ENCODE measurements around the gene COG3. TPM values are rescaled to one million over a fixed set of nuclear protein-coding genes. Genes with fewer than 3 reads are reported as not detected.

Gene COG3
- total and polyA plus RNA-seq, 2 donors (not counting 3 experiments of a cell fraction or from before 2014, with no cell fraction given): 18.9 to 27.0 TPM

DNA sequence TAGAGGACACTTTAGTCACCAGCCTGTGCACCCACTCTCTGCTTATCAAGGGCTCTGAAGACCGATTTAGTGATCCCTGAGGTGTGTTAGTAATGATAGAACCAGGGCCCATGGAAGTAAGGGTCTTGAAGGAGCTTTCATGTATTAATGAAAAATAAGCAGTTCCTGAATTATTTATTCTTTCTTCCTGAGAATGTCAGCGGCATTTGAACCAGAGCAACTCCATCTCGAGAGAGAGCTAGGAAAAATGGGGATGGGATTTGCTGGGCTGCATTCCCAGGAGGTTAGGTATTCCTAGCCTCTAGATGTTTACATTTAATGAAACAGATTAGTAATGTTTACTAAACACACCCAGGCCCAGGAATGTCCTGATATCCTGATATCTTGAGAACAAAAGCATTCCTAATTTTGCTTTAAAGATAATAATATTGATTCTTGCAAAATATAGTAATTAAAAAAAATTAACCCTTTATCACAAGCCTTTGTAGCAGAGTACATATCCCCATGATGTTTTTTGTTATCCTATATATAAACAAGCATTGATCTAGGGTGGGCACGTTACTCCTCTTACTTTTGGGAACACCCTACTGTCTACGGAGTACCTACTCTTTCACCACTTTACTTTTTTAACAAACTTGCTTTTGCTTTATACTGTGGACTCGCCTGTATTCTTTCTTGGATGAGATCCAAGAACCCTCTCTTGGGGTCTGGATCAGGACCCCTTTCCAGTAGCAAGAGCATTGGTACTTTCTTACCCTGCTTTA lies 63.1 kb downstream of the COG3 start:
- no peaks in the 10 kb centered on the region for H3K9me3 ChIP-seq (replicated peaks; ENCODE audit: control insufficient read depth, insufficient read depth, low read length)
- intact Hi-C loops (cut with micrococcal nuclease) (no loop called here), dilution Hi-C loops (cut with MboI; ENCODE audit: extremely low pct_ligation_motif_present, low sequenced_read_pairs) (no loop called here)
- BruUV-seq (replicated peaks): no TSS peak
- no peak overlapping the region for H3K4me2 ChIP-seq (ENCODE audit: insufficient read depth, low read length)
- H3K4me1 ChIP-seq (ENCODE audit: control insufficient read depth, extremely low read depth, insufficient read depth, low read length): no peaks in the 10 kb centered on the region
- ChIA-PET CTCF (interaction anchor here (1.0 kb wide), 1 partner anchor 9 kb away, joined by 3 read pairs; no protein-coding TSS in a partner anchor), POLR2A (no interaction called here)
- no peak overlapping the region for H3K4me3 ChIP-seq (replicated peaks in 1 of 3; ENCODE audit: insufficient read depth in 1 of 3, low read depth in 1 of 3, low read length in 3 of 3)
- TF ChIP-seq, protein P1, sequence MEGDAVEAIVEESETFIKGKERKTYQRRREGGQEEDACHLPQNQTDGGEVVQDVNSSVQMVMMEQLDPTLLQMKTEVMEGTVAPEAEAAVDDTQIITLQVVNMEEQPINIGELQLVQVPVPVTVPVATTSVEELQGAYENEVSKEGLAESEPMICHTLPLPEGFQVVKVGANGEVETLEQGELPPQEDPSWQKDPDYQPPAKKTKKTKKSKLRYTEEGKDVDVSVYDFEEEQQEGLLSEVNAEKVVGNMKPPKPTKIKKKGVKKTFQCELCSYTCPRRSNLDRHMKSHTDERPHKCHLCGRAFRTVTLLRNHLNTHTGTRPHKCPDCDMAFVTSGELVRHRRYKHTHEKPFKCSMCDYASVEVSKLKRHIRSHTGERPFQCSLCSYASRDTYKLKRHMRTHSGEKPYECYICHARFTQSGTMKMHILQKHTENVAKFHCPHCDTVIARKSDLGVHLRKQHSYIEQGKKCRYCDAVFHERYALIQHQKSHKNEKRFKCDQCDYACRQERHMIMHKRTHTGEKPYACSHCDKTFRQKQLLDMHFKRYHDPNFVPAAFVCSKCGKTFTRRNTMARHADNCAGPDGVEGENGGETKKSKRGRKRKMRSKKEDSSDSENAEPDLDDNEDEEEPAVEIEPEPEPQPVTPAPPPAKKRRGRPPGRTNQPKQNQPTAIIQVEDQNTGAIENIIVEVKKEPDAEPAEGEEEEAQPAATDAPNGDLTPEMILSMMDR (IDR thresholded peaks at IDR 0.05; ENCODE audit: extremely low read depth in 1 of 2, insufficient read depth in 1 of 2, low read depth in 1 of 2, low read length in 2 of 2): no peak
- TF ChIP-seq JUN (IDR thresholded peaks at IDR 0.05; ENCODE audit: borderline replicate concordance, insufficient read depth, insufficient read length, low read depth) (no peak), EZH2 (IDR thresholded peaks at IDR 0.05; ENCODE audit: borderline replicate concordance, low read depth, low read length, severe bottlenecking) (no peak)
- H3K36me3 ChIP-seq (ENCODE audit: control insufficient read depth in 2 of 2, extremely low read depth in 1 of 2, insufficient read depth in 2 of 2, low read length in 2 of 2): peaks cover 8 to 11% of the 10 kb centered on the region in 2 experiments
- H4K20me1 ChIP-seq (replicated peaks; ENCODE audit: control insufficient read depth, extremely low read depth, insufficient read depth, low read length): no peaks in the 10 kb centered on the region
- H2AFZ ChIP-seq (ENCODE audit: low read depth, low read length): no peak overlapping the region
- H3K9me1 ChIP-seq (replicated peaks; ENCODE audit: control insufficient read depth, extremely low read depth, insufficient read depth, low read length): no peaks in the 10 kb centered on the region
- no peaks in the 10 kb centered on the region for H3K27me3 ChIP-seq (ENCODE audit: control insufficient read depth in 2 of 2, insufficient read depth in 2 of 2, low read length in 2 of 2)
- FAIRE-seq (no peak), DNase-seq (ENCODE audit: low read depth, low spot score) (no peak)
- H3K9ac ChIP-seq (replicated peaks; ENCODE audit: extremely low read depth, insufficient read depth, low read length): no peak overlapping the region
- H3K27ac ChIP-seq (ENCODE audit: insufficient read depth, low read depth, low read length): no peak overlapping the region
- H3K79me2 ChIP-seq (ENCODE audit: control insufficient read depth, insufficient read depth, low read length): no peaks in the 10 kb centered on the region

DNA sequence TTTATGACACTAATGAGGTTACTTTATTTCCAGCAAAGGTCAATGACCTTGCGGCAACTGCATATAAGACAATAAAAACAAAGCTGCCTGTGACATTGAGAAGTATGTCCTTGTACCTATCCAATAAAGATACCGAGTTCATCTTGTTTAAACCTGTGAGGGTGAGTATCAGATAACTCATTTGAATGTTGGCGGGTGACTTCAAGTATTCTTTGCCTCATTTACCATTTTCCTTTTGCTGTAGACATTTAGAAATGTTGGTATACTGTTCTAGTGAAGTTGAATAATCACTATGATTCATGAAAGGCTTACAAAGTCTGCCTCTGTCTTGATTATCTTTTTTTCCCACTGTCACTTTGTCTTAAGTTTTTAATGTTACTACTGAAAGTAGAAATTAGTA lies 65.0 kb downstream of the COG3 start:
- H4K20me1 ChIP-seq (replicated peaks; ENCODE audit: control insufficient read depth, extremely low read depth, insufficient read depth, low read length): no peaks in the 10 kb centered on the region

More for the DNA sequence above, 65.0 kb downstream of the COG3 start:
- H3K9ac ChIP-seq (replicated peaks; ENCODE audit: extremely low read depth, insufficient read depth, low read length): no peak overlapping the region
- H2AFZ ChIP-seq (ENCODE audit: low read depth, low read length): no peak overlapping the region
- no peak overlapping the region for H3K4me2 ChIP-seq (ENCODE audit: insufficient read depth, low read length)
- BruUV-seq (replicated peaks): no TSS peak
- H3K27ac ChIP-seq (ENCODE audit: insufficient read depth, low read depth, low read length): no peak overlapping the region
- no peaks in the 10 kb centered on the region for H3K9me3 ChIP-seq (replicated peaks; ENCODE audit: control insufficient read depth, insufficient read depth, low read length)
- CTCF ChIA-PET: no interaction called here
- DNase-seq (ENCODE audit: low read depth, low spot score) (no peak), FAIRE-seq (no peak)
- intact Hi-C loops (cut with micrococcal nuclease) (no loop called here), dilution Hi-C loops (cut with MboI; ENCODE audit: extremely low pct_ligation_motif_present, low sequenced_read_pairs) (no loop called here)
- no peaks in the 10 kb centered on the region for H3K27me3 ChIP-seq (ENCODE audit: control insufficient read depth in 2 of 2, insufficient read depth in 2 of 2, low read length in 2 of 2)
- no peaks in the 10 kb centered on the region for H3K79me2 ChIP-seq (ENCODE audit: control insufficient read depth, insufficient read depth, low read length)
- POLR2A ChIA-PET: interaction anchor here (0.6 kb wide), 1 partner anchor 25 kb away, joined by 3 read pairs; no protein-coding TSS in a partner anchor
- peaks cover 16 to 20% of the 10 kb centered on the region in 2 experiments for H3K36me3 ChIP-seq (ENCODE audit: control insufficient read depth in 2 of 2, extremely low read depth in 1 of 2, insufficient read depth in 2 of 2, low read length in 2 of 2)
- TF ChIP-seq MYC (IDR thresholded peaks at IDR 0.05; ENCODE audit: low read depth, low read length): no peak
- TF ChIP-seq POLR2AphosphoS5 (IDR thresholded peaks at IDR 0.05; ENCODE audit: insufficient read depth, low read depth, low read length): no peak
- no peak for TF ChIP-seq JUN (IDR thresholded peaks at IDR 0.05; ENCODE audit: borderline replicate concordance, insufficient read depth, insufficient read length, low read depth)
- TF ChIP-seq GATA2 (IDR thresholded peaks at IDR 0.05; ENCODE audit: insufficient read depth, insufficient read length, low read depth, low read length): no peak
- H3K9me1 ChIP-seq (replicated peaks; ENCODE audit: control insufficient read depth, extremely low read depth, insufficient read depth, low read length): no peaks in the 10 kb centered on the region
- H3K4me1 ChIP-seq (ENCODE audit: control insufficient read depth, extremely low read depth, insufficient read depth, low read length): no peaks in the 10 kb centered on the region
- no peak overlapping the region for H3K4me3 ChIP-seq (replicated peaks in 1 of 3; ENCODE audit: insufficient read depth in 1 of 3, low read depth in 1 of 3, low read length in 3 of 3)
